Inflammatory macrophage (primary cell): ENCODE results near the gene CADPS.

Experiments used
- DNase-seq, 2 donors: peaks; one replicate each; pipeline ENCODE4 v3.0.0-alpha.2; 2020 to 2022

CADPS gene

DNA sequence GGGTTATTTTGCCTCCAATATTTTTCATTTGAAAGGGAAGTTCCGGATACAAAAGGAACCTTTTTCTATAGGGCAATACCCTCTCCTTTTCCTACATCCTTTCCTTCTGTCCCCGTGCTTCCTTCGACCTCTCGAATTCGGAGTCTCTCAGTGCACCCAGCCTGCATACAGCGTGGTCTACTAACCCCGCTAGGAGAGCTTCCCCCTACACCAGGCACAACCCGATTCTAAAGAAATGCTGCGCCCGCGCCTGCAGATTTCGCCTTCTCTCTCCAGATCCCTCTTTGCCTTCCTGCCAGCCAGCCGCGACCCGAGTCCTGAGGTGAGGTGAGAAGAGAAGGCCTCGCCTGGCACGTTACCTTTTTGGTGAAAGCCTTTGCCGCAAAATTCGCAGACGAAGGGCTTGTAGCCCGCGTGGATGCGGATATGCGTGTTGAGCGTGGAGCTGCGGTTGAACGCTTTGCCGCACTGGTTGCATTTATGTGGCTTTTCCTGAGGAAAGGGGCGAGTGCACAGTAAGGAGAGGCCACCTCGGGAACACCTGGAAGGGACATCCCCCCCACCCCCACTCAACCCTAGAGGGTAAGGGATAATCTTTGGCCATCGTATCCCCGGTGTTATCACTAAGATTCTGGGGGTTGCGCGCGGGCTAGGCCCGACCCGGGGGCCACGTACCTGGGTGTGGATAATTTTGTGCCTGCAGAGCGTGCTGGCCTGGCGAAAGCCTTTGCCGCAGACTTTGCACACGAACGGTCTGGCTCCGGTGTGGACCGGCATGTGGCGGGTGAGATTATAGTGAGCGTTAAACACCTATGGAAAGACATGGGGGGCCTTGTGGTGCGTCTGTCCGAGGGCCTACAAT is 504.1 kb downstream of the CADPS start:
- no peak for DNase-seq

DNA sequence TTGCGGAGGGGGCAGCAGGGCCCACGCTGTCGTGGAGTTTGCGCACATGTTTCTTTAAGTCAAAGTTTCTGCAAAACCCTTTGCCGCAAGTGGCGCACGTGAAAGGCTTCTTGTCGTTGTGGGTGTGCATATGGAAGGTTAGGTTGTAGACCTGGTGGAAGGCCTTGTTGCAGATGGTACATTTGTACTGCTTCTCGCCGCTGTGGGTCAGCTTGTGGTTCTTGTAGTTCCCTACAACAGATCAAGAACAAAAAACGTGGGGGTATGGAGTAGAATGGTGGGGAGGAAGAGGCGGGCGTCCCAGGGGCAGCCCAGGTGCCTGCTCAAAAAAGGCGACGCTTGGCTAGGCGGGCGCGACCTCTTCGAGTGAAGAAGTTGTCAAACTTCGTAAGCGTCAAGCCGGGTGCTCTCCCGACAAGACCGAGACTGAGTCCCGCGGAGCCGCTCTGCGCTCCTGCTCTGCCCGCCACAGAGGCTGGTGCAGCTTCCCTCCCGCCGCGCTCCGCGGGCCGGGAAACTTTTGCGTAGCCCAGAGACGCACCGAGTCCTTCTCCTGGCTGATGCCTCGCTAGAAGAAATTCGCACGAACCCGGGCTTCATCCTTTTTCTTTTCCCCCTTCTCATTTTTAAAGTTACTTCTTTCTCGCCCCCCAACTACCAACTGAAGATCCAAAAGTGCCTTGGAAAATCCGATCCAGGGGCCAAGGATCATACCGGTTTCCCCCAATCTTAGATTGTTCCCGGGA is 504.9 kb downstream of the CADPS start:
- no peak for DNase-seq

DNA sequence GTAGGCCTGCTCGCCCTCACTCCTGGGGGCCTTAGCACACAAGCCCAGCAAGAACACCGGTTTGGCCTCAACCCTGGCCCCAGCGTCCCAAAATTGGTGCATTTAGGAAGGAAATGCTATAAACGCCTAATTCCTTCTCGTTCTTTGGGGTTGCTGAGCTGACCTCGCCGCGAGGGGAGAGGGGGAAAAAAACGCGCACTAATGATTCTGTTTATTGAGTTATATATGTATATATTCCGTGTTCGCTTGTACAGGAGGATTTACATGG is 505.8 kb downstream of the CADPS start:
- DNase-seq = no peak

DNA sequence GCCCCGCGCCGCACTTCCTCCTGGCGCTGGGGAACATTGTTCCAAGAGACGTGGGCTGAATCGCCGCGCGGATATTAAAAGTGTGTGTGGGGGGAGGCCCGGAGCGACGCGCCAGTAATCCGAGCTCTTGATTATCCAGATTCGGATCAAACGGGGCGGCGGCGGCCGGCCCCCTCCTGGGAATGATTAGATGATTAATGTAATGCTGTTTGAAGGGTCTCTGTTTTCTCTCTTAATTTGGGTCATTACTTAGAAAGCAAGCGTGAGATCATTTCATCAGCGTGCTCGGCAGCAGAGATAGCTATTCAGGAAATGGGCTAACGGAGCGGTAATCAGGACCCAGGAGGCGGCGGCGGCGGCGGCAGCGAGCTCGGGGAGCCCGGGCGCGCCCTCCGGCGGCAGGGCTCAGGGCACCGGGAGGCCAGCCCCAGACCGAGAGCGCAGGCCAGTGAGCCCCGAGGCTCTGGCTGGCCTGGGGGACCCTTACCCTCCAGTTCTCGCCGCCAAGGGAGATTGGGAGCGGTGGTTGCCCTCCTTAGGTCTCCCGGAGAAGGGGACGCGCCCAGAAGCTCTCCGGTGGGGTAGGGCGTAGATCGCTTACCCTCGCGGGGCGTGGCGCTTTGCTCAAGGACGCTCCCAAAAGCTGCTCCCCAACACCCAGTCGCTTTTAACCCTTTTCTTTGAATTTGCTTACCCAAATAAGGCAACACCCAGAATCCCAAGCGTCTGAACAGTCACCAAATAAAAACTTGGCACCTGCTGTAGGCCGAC is 506.3 kb downstream of the CADPS start:
- DNase-seq = no peak

DNA sequence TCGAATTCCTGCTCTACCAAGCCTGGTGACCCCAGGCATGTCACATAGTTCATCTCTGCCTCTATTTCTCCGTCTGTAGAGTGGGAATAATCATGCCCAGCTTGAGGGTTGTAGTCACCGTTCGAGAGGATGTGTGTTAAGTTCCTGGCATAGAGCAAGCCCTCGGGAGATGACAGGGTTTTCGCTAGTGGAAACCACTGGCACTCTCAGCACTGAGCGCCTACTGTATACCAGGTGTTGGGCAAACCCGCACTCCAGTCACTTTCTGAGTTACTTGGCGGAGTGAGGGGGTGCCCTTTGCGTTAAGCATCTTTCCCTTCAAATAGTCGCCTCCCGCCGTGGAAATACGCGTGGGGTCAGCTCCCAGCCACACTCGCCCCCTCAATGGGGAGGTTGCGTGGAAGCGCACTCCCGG is 506.9 kb downstream of the CADPS start:
- no peak for DNase-seq

DNA sequence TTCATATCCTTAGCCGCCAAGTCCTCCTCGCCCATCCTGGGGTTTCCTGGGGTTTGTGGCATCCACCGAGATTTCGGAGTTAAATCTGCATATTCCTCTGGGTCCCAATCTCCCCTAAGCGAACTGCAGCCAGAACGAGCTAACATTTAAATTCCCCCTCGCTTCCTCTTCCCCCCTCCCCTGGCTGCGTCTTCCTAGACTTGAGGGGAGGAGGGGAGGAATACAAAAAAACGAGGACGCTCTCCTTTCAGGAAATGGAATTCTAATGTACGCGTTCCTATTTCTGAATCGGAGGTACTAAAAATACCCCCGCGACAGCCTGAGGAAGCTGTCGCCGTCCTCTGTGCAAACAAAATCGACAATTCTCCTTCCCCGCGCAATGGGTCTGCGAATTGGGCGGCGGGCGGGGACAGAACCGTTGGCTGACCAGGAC is 507.4 kb downstream of the CADPS start:
- no peak for DNase-seq

DNA sequence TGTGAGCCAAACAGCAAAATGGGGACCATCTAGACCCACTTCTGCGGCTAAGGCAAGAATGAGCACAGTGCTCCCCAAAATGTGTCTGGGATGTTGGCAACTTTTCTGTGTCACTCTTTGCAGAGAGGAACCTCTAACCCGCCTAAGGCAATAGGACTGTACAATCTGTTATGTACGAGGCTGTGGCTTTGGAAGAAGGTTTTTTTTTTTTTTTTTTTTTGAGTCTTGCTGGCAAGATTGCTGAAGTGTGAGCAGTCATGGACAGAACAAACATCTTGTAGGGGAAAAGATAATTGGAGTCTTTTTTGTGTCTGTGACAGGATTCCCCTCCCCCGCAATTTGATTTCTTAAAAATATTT is 509.1 kb downstream of the CADPS start:
- no peak for DNase-seq

DNA sequence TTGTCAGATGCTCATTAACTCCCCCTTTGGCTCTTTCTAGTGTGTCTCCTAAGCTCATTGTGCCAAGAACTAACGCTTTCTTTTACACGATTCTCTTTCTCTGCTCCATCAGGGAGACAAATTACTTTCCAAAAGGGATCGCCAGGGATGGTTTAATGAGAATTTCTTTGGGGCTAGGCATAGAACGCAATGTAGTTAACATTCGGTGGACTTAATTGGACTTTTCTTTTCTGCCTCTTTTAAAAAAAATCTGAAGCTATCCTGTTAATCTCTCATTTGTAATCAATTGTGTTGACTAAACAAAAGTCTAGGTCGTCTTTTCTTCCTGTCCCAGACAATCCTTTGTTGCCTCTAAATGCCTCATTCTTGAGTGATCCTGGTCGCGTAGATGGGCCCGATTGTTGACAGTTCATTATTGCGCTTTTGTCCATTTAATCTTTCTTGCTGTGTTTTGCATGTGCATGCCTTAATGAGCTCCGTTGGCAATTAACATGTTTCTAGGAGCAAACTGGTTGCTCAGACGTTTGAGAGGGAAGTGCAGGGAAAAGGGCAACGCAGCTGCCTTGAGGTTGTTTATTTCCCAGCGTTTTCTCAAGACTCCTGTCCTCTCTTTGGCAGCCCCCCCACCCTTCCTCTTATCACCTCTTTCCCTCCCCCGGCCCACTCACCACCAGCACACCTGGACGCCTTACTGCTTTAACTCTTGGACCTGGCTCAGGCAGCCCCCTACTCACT is 509.7 kb downstream of the CADPS start:
- no peak for DNase-seq

DNA sequence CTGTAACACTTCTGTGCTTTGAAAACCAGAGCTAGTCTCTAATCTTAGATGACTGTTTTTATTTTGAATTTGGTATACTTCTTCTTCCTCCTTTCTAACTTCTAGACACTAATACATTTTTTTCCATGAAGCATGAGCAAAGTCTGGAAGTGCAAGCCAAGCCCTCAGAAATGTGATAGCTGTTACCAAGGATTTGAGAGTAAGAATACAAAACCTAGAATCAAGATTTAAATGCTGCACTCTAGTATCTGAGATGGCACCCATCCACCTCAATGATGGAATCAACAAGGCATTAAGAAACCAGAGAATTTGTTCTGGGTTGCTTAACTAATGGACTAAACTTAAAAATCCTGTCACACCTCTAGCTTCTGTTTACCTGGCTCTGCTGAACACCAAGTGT is 511.0 kb downstream of the CADPS start:
- no peak for DNase-seq

DNA sequence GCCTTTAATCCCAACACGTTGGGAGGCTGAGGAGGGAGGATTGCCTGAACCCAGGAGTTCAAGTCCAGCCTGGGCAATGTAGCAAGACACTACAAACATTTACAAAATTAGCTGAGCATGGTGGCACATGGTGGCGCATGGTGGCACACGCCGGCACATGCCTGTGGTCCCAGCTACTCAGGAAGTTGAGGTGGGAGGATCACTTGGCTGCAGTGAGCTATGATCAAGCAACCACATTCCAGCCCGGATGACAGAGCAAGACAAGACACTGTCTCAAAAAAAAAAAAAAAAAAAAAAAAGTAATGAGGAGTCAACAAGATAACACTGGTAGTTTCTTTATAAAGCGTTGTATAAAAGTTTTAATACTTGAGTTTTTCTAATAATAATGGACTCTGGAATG is 511.9 kb downstream of the CADPS start:
- no peak for DNase-seq

DNA sequence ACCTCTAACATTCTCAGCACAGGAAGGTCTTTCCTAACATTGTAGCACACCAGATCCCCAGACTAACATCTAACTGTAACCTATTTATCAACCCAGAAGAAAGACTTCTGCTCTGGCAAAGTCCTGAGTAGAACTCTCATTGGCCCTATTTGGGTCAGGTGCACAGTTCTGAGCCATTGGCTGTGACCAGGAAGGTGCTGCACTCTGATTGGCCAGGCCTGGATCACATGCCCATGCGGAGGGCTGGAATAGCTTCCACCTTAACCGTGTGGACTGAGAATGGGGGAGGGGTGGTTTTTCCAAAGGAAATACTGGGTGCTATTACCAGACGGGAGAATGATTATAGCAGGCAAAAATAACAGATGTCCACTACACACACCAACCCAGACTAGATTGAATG is 513.4 kb downstream of the CADPS start:
- no peak for DNase-seq

DNA sequence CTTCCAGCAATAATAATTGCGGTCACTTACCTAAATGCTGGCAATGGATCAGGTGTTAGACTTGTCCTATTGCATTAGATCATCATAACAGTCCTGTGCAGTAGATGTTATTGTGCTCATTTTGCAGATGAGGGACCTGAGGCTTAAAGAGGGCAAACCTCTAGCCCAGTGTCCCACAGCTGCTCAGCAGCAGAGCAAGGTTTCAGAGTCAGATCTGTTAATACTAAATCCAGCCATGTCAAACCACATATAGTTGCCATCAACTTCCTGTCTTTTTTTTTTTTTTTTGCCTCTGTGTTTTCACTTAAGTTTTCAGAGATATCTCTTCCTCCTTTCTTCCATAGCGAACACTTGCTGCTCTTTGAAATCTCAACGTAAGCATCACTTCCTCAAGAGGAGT is 514.0 kb downstream of the CADPS start:
- no peak for DNase-seq

DNA sequence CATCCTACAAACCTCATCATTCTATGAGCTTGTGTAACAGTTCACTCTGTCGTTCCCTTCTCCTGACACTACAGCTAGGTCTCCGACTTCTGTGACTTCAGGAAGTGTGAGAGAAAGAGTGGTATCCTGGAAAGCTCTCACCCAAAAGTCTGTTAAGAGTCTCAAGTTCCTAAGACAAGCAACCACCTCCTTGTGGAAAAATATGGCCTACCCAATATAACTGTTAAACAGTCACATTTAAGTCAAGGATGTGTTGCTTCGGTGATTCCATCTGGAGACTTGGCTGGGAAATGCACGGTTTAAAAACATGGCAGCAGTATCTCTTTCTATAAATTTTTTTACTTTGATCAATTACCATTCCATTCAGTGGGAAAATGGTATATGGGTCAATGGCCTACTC is 515.7 kb downstream of the CADPS start:
- DNase-seq = no peak

DNA sequence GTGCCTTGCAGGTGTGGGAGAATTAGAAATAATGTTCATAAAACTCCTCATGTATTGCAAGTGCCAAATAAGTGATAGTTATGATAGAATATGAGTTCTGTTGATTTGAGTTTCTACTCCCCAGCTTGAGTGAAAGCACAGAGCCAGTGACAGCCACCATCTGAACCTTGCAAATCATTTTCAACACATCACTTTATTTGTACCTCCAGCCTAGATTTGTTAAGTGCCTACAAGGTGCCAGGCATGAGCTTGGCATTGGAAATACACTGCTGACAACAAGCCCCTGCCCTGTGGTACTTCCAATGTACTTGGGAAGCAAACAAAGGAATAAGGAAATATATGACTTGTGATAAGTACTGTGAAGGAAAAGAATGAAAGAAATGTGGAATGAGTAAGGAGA is 518.9 kb downstream of the CADPS start:
- DNase-seq = no peak

DNA sequence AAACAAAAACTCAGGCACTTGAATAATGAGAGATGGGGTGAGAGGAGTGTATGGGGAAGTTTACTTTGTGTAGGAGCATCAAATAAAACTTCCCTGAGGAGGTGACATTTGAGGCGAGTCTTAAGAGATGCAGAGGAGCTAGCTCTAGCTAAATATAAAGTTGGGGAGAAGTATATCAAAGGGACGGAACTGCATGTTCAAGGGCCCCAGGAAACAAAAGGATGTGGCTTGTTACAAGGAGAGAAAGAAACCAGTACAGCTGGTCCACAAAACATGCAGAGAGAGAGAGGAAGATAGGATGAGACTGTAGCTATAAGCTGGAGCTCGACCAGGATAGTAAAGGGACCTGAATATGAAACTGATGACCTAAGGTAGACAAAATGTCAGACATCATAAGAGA is 519.5 kb downstream of the CADPS start:
- no peak for DNase-seq
